Stimulated activated naive B cell treated with anti-CD40 and anti-IgM and Interleukin-4, amounts not matched to agents 10 μg/mL and 1 μg/mL and 100 μg/mL, for 72 hours (primary cell): ENCODE results near the gene PDCD1.
"Not testable (repeated sequence)": the region's sequence is repeated elsewhere in the genome, so short reads cannot be mapped to it uniquely, and the experiment has no call there.

ENCODE experiments used
- ATAC-seq, 2 donors: fragments of 150-1000 bp; cut with Tn5 transposase; replicated peaks; 2 replicates each; pipeline ENCODE4 v1.10.0; 2021; ENCODE audit warnings: moderate library complexity in 1 of 2
- DNase-seq: peaks from one replicate; pipeline ENCODE4 v3.0.0; 2021
- H3K27ac Mint-ChIP-seq: one replicate; pipeline ENCODE4 v1.8.0; 2022; ENCODE audit warnings: mild to moderate bottlenecking, mixed read lengths
- H3K27me3 Mint-ChIP-seq, 2 donors: one replicate each; pipeline ENCODE4 v1.8.0; 2022; ENCODE audit warnings: mixed read lengths in 2 of 2
- H3K36me3 Mint-ChIP-seq, 2 donors: one replicate each; pipeline ENCODE4 v1.8.0; 2022; ENCODE audit warnings: mixed read lengths in 2 of 2, mild to moderate bottlenecking in 1 of 2
- H3K4me1 Mint-ChIP-seq, 2 donors: one replicate each; pipeline ENCODE4 v1.8.0; 2022; ENCODE audit warnings: mixed read lengths in 2 of 2, mild to moderate bottlenecking in 1 of 2
- H3K4me3 Mint-ChIP-seq, 2 donors: one replicate each; pipeline ENCODE4 v1.8.0; 2022; ENCODE audit warnings: mild to moderate bottlenecking in 2 of 2, mixed read lengths in 2 of 2, moderate library complexity in 1 of 2
- H3K9me3 Mint-ChIP-seq, 2 donors: one replicate each; pipeline ENCODE4 v1.8.0; 2022; ENCODE audit warnings: mixed read lengths in 2 of 2, mild to moderate bottlenecking in 1 of 2

Gene PDCD1

DNA sequence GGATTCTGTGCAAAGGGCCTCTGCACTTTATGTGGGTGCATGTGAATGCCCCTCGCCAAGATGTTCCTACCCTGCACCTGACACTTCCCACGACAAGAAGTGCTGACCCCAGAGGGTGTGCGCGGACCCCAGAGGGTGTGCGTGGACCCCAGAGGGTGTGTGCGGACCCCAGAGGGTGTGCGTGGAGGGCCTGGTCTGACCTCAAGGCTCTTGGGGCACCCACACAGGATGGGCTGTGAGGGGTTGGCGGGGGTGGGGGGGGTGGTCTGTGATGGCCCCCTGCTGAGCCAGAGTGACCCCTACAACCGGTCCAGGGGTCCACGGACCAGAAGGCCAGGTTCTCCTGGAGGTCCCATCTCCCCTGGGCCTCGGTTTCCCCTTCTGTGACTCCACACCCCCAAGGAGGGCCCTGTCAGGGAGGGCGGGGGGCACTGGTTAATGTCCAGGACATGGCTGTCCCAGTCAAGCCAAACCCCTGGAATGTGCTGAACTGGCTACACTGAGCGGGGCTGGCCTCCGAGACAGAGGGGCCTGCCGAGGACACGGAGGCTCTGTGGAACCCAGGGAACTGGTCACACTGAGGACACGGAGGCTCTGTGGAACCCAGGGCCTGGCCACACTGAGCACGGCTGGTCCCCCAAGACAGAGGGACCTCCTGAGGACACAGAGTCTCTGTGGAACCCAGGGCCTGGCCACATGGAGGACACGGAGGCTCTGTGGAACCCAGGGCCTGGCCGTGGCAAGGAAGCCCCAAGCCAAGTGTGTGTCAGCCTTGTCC is 46.6 kb downstream of the PDCD1 start:
- Mint-ChIP-seq H3K9me3 (peaks cover 0 to 2% of the 10 kb centered on the region in 2 donors), H3K4me1 (peaks cover 13% of the 10 kb centered on the region in 2 donors), H3K27ac (no peak overlapping the region), H3K27me3 (peaks cover 15 to 27% of the 10 kb centered on the region in 2 donors), H3K36me3 (peaks cover 0 to 2% of the 10 kb centered on the region in 2 donors), H3K4me3 (no peak overlapping the region)
- DNase-seq (no peak), ATAC-seq (no peak)

DNA sequence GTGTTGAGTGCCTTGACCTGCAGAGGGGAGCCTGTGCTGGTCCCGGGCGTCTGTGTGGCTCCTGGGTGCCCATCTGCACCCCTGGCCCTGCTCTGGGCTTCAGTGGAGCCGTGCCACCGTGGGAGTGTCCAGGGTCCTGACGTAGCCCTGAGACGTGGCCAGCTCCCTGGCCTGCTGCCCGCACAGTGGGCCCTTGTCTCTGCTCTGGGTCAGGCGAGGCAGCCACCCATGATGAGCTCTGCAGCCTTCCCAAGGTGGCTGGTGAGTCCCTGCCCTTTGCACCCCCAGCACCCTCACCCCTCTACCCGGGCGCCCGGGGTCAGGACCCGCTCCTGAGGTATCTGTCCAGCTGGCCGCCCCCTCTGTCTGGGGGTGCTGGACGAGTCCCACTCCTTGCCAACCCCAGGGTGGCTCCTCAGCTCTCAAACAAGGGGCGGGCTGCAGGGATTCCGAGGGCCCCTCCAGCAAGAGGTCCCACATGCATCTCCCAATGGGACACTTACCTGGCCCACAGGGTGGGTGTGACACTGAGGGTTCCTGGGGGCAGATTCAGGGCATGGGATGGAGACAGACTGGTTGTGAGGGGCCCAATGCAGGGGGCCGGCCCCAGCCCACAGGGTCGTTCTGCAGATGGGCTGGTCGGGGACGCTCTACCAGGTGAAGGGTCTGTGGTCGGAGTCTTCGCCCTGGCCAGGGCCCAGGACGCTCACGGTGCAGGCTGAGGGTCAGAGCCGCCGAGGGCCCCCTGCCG is 47.3 kb downstream of the PDCD1 start:
- H3K27me3 Mint-ChIP-seq = peaks cover 15 to 22% of the 10 kb centered on the region in 2 donors
- DNase-seq (no peak), ATAC-seq (no peak)
- H3K36me3 Mint-ChIP-seq = peaks cover 0 to 2% of the 10 kb centered on the region in 2 donors
- peaks cover 0 to 2% of the 10 kb centered on the region in 2 donors for H3K9me3 Mint-ChIP-seq
- H3K27ac Mint-ChIP-seq = no peak overlapping the region
- H3K4me3 Mint-ChIP-seq = no peak overlapping the region
- peaks cover 12 to 13% of the 10 kb centered on the region in 2 donors for H3K4me1 Mint-ChIP-seq

DNA sequence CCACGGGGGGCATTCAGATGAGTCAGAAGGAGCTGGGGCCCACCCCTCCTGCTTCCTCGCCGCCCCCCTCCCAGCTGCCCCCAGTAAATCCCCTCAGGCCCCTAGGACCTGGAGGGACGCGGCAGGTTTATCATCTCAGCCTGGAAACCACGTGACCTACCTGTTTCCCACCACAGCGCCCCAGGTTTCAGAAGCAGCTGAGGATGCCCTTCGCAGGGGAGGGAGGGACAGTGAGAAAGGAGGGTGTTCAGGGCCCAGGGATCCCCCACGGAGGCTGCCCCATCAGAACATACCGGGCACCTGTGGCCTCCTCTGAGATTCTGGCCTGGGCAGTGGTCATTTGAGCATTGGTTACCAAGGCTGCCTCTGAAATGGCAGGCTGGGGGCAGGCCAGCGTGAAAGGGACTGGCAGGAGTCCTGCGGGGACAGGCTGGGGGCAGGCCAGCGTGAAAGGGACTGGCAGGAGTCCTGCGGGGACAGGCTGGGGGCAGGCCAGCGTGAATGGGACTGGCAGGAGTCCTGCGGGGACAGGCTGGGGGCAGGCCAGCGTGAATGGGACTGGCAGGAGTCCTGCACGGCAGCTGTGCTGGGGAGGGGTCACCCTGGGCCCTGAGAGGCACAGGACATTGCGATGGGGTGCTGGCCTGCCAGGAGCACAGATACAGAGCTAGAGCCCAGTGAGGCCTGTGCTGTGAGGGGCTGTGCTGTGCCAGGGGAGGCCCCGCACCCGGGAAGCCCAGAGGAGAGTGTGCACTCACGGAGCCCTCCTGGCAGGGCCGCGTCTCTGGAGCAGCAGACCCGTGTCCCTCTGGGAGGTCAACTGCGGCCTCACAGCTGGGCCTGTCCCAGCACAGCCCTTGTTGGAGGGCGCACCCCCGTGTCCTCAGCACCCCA is 48.1 kb downstream of the PDCD1 start:
- no peak overlapping the region for H3K27ac Mint-ChIP-seq
- H3K4me3 Mint-ChIP-seq = no peak overlapping the region
- H3K27me3 Mint-ChIP-seq = peaks cover 14 to 18% of the 10 kb centered on the region in 2 donors
- peaks cover 0 to 2% of the 10 kb centered on the region in 2 donors for H3K9me3 Mint-ChIP-seq
- ATAC-seq (no peak), DNase-seq (no peak)
- peaks cover 0 to 2% of the 10 kb centered on the region in 2 donors for H3K36me3 Mint-ChIP-seq
- peaks cover 12 to 13% of the 10 kb centered on the region in 2 donors for H3K4me1 Mint-ChIP-seq

DNA sequence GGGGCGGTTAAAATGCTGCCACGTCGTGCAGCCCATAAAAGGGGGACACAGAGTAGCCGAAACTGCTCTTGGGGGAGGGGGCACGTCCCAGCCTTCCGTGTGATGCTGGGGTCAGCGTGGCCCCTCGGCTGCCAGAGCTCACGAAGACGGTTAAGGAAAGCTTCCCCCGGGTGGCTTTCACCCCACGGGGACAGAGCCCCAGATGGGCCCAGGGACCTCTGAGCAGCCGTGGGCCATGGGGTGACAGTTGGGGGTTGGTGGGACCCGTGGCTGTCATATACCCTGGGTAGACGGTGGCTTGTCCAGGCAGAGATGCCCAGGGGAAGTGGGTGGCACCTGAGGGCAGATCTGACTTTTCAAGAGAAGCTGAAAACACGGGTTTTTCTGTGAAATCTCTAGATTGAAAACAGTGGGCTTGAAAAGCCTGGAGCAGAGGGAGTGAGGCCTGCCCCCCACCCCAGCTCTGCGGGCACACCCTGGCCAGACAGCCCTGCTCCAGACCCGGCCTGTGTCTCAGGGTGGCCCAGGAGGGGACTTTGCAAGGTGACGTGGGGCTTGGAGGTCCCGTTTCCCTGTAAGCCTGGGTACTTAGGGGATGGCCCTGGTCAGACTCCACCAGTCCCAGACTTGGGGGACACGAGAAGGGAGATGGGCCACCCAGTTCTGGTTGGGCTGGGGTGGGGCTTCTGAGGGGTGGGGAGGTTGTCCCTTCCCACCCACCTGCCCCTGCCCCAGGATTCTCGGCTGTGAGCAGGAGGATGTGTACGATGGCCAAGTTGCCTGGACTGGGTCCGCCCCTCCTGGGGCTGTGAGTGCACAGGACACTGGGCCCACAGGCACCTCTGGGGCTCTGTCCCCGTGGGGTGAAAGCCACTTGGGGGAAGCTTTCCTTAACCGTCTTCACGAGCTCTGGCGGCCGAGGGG is 49.0 kb downstream of the PDCD1 start:
- H3K4me1 Mint-ChIP-seq = peaks cover 10 to 11% of the 10 kb centered on the region in 2 donors
- no peak overlapping the region for H3K4me3 Mint-ChIP-seq
- ATAC-seq = no peak
- no peak overlapping the region for H3K27ac Mint-ChIP-seq
- H3K27me3 Mint-ChIP-seq = peaks cover 12 to 14% of the 10 kb centered on the region in 2 donors
- peaks cover 0 to 2% of the 10 kb centered on the region in 2 donors for H3K36me3 Mint-ChIP-seq
- H3K9me3 Mint-ChIP-seq = peaks cover 0 to 2% of the 10 kb centered on the region in 2 donors
- no peak for DNase-seq

DNA sequence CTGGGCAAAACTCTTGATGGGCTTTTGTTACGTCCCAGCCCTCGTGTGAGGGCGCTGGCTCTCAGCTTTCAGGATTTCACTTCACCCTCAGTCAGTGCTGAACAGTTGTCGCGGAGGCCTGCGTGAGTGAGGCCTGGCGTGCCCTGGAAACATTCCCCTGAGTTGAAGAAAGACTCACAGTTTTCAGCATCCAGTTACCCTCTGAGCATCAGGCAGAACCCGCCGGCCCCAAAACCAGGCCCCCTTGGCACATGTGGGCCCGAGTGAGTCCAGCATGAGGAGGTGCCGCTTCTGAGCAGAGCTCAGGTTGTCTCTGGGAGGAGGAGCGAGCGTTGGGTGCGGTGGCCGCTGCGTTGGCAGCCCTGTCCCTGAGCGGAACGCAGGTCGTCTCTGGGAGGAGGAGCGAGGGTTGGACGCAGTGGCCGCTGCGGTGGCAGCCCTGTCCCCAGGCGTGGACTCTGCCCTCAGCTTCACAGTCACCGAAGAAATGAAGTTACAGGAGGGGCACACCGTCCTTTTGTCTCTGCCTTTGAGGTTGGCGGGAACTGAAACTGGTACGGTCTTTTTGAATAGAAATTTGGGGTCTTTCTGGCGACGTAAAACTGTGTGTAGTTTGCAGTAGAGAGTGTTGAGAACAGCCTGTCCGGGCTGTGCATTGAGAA is 49.8 kb downstream of the PDCD1 start, which contains the start of gene NEU4:
Gene NEU4 (plus strand): TSS at position 473 of the 662 bp plus-strand sequence. CDS start 5,292 bp downstream, outside the sequence.
- Mint-ChIP-seq H3K27ac (no peak within 1 kb of the TSS), H3K9me3 (peaks cover 0 to under 1% of the 10 kb centered on the region in 2 donors), H3K27me3 (peaks cover 12 to 20% of the 10 kb centered on the region in 2 donors), H3K4me1 (peaks cover 13% of the 10 kb centered on the region in 2 donors), H3K36me3 (peaks cover 0 to under 1% of the 10 kb centered on the region in 2 donors), H3K4me3 (no peak within 1 kb of the TSS)
- no peak for DNase-seq
- ATAC-seq = no peak

DNA sequence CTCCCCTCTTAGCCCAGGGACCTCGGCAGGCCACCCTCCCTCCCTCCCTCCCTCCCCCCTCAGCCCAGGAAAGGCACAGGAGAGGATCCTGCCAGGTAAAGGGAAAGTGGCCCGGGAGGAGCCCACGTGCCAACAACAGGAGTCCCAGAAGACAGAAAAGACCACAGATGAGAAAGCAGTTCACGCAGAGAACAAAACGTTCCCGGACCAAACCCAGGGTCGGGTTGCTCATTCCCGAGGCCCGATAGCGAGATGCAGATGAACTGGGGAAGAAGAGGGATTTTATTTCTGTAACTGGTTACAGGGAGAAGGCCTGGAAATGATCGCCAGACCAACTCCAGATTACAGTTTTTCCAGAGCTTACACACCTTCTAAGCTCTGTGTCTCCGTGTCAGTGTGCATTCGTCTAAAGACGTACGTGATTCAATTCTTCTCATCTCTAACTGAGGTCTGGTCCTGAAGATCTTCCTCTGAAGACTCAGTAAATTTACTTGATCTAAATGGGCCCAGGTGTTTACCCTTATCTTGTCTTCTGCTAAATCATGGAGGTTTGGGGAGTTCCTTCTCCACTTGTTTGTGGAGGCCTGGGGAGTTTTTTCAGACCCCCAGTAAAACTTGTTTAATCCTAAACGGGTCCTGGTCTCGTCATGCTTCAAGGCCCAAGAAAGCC is 50.5 kb downstream of the PDCD1 start:
- no peak for ATAC-seq
- peaks cover 2 to 3% of the 10 kb centered on the region in 2 donors for H3K9me3 Mint-ChIP-seq
- peaks cover 12 to 17% of the 10 kb centered on the region in 2 donors for H3K4me1 Mint-ChIP-seq
- no peak overlapping the region for H3K27ac Mint-ChIP-seq
- no peak for DNase-seq
- no peak overlapping the region for H3K4me3 Mint-ChIP-seq
- peaks cover 15 to 24% of the 10 kb centered on the region in 2 donors for H3K27me3 Mint-ChIP-seq
- H3K36me3 Mint-ChIP-seq = no peaks in the 10 kb centered on the region

DNA sequence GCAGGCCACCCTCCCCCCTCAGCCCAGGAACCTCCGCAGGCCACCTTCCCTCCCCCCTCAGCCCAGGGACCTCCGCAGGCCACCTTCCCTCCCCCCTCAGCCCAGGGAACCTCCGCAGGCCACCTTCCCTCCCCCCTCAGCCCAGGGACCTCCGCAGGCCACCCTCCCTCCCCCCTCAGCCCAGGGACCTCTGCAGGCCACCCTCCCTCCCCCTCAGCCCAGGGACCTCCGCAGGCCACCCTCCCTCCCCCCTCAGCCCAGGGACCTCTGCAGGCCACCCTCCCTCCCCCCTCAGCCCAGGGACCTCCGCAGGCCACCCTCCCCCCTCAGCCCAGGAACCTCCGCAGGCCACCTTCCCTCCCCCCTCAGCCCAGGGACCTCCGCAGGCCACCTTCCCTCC is 52.5 kb downstream of the PDCD1 start:
- Mint-ChIP-seq H3K27me3 (peaks cover 16 to 24% of the 10 kb centered on the region in 2 donors), H3K4me1 (peaks cover 14 to 33% of the 10 kb centered on the region in 2 donors)
- not testable (repeated sequence) for H3K27ac Mint-ChIP-seq, DNase-seq, ATAC-seq, H3K4me3 Mint-ChIP-seq, H3K9me3 Mint-ChIP-seq, H3K36me3 Mint-ChIP-seq

DNA sequence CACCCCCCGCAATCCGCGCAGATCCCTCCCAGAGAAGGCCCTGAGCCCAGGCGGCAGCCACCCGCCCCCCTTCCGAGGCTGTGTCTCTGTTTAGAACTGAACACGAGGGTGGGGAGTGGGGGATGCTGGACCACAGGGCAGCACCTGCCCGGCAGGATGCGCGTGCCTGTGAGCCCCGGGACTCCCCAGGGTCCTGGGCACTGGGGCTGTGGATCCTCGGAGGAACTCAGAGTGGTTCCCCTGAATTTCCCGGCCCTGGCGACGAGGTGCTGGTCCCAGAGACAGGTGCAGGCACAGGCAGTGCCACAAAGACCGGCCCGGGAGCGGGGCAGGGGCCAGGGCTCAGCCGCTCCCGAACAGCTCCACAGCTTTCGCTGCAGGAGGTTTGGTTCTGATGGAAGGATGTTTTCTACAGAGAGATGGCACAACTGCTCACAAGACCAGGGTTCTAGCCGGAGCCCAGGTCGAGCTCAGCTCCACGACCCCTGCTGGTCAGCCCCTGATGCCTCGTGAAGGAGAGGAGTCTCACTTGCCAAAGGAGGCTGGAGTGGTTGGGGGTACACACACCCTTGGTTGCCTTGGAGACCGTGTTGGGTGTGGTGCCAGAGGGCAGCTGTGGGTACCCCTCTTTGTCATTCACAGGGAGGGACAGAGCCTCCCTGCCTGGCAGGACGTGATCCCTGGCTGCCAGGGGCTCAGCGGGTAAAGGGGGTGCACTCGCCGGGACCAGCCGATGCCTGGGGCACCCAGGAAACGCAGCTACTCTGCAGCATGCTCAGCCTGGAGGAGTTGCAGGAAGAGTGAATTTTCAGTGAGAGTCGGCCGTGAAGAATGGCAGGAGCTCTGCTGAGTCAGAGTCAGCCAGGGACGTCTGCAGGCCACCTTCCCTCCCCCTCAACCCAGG is 54.1 kb downstream of the PDCD1 start:
- Mint-ChIP-seq H3K27ac (peak overlapping the region; percentile 79), H3K27me3 (peaks cover 16 to 27% of the 10 kb centered on the region in 2 donors), H3K4me1 (peaks cover 14 to 35% of the 10 kb centered on the region in 2 donors), H3K4me3 (peak overlapping the region; percentile 67 to 76), H3K9me3 (peaks cover 2 to 4% of the 10 kb centered on the region in 2 donors), H3K36me3 (no peaks in the 10 kb centered on the region)
- DNase-seq (no peak), ATAC-seq (peak; percentile 32 to 36)

DNA sequence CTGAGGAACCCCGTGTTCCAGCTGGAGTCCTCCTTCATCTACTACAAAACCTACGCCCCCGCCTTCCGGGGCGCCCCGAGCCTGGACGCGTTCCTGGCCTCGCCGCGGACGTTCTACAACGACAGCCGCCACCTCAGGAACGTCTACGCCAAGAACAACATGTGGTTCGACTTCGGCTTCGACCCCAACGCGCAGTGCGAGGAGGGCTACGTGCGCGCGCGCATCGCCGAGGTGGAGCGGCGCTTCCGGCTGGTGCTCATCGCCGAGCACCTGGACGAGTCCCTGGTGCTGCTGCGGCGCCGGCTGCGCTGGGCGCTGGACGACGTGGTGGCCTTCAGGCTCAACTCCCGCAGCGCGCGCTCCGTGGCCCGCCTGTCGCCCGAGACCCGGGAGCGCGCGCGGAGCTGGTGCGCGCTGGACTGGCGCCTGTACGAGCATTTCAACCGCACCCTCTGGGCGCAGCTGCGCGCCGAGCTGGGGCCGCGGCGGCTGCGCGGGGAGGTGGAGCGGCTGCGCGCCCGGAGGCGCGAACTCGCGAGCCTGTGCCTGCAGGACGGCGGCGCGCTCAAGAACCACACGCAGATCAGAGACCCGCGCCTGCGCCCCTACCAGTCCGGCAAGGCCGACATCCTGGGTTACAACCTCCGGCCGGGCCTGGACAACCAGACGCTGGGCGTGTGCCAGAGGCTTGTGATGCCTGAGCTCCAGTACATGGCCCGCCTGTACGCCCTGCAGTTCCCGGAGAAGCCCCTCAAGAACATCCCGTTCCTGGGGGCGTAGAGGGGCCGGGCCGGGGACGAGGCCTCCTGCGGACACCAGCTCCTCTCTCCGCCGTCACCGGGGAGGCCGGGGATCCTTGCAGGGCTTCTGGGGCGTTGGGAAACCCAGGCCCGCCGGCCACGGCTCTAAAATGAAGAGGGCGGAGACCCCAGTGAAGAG is 55.0 kb downstream of the PDCD1 start:
- Mint-ChIP-seq H3K36me3 (no peaks in the 10 kb centered on the region), H3K27me3 (peaks cover 11 to 21% of the 10 kb centered on the region in 2 donors), H3K4me3 (peak overlapping the region; percentile 76), H3K27ac (peak overlapping the region; percentile 79), H3K9me3 (peaks cover 2 to 4% of the 10 kb centered on the region in 2 donors), H3K4me1 (peaks cover 14 to 35% of the 10 kb centered on the region in 2 donors)
- peak; percentile 58 to 63 for ATAC-seq
- DNase-seq = peak; percentile 38

DNA sequence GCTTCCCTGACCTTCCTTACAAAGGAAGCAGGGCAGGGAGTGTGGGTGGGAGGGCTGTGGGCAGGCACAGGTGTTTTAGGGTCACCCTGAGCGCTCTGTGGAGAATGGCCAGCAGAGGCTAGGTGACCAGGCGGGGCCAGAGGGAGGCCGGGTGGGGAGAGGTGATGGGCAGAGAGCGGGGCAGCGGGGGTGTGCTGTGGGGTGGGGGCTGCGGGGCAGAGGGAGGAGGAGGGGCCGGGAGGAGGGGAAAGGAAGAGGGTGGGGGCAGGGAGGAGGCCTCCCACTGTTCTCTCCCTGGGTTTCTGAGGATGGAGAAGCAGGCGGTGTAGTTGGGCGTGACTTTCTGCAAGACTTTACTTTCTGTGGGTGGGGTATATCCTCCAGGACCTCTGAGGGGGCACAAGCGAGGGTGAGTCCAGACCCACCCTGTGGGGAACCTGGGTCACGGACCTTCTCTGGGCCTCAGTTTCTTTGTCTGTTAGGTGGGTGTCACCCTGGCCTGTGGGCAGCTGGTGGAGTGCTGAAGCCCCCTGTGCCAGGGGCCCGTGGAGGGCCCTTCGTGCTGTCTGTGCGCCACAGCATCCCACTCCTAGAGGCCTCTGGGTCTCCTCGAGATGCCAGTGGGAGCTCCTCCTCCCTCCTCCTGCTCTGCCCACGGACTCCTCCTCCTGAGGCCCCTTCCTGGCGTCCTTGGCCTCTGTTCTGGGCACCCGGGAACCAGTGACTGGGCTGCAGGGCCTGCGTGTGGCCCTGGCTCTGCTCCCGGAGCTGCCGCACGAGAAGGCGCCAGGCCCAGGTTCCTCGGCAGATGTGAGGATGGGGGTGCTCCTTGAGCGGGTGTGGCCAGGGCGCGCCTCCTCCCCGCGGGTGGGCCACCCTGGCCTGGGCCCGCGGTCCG is 56.0 kb downstream of the PDCD1 start:
- peak overlapping the region in 1 of 2 donors; percentile 32 for H3K4me3 Mint-ChIP-seq
- H3K4me1 Mint-ChIP-seq = peaks cover 14 to 35% of the 10 kb centered on the region in 2 donors
- ATAC-seq (peak in 1 of 2 donors; percentile 4), DNase-seq (no peak)
- H3K9me3 Mint-ChIP-seq = peaks cover 2 to 4% of the 10 kb centered on the region in 2 donors
- H3K36me3 Mint-ChIP-seq = no peaks in the 10 kb centered on the region
- H3K27me3 Mint-ChIP-seq = peaks cover 8 to 26% of the 10 kb centered on the region in 2 donors
- H3K27ac Mint-ChIP-seq = no peak overlapping the region
